Measurements from ENCODE around the gene PRR23C. TPM values are rescaled to one million over a fixed set of nuclear protein-coding genes. Genes with fewer than 3 reads are reported as not detected.

PRR23C gene
- not detected in 2 replicates for total RNA-seq

DNA sequence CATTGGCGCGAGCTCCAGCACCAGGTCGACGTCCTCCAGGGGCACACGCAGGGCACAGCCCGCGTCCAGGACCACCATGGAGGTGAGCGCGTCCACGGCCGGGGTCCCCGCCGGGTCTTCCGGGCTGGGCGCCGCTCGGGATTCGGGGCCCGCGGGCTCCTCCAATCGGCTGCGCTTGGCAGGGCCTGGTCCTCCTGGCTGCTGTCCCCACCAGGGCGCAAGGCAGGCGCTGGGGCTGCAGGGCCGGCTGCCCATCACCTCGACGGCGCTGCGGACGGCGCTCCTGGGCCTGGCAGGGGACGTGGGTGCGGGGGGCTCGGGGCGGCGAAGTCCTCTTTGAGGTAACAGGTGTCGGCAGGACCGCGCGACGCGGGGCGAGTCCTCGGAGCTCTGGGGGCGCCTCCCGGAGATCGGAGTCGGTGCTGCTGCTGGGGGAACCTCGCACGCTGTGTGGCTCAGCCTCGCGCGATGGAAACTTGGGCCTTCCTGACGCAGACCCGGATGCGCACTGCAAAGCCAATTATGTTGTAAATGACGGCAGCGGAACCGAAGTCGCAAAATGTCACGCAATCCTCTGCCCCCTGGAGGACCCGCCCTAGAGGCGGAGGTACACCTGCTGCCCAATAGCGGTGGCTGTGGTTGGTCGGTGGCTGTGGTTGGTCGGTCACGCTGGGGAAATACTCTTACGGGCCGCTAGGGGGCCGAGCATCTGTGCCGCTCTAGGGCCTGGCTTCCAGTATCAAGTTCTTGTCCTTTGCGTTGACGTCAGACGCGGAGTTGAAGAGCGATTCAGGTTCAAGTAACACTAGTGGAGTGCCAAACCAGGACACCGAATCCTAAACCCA is at the start of gene PRR23C:
PRR23C (minus strand) TSS at position 527 of the 845 bp plus-strand sequence; CDS start at position 255, 272 bp downstream.

DNA sequence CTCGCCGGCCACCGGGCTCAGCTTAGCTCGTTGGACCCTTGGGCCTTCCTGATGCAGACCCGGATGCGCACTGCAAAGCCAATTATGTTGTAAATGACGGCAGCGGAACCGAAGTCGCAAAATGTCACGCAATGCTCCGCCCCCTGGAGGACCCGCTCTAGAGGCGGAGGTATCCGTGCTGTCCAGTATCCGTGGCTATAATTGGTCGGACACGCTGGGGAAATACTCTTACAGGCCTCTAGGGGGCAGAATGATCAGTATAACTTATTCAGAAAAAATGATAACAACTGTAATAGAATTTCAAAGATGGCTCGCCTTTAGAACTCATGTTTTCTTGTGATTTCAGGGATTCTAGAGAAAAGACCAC is 23.8 kb downstream of the PRR23C start, which contains the start of gene PRR23B:
PRR23B (minus strand) TSS at position 59 of the 367 bp plus-strand sequence. CDS start 265 bp downstream, outside the sequence.

DNA sequence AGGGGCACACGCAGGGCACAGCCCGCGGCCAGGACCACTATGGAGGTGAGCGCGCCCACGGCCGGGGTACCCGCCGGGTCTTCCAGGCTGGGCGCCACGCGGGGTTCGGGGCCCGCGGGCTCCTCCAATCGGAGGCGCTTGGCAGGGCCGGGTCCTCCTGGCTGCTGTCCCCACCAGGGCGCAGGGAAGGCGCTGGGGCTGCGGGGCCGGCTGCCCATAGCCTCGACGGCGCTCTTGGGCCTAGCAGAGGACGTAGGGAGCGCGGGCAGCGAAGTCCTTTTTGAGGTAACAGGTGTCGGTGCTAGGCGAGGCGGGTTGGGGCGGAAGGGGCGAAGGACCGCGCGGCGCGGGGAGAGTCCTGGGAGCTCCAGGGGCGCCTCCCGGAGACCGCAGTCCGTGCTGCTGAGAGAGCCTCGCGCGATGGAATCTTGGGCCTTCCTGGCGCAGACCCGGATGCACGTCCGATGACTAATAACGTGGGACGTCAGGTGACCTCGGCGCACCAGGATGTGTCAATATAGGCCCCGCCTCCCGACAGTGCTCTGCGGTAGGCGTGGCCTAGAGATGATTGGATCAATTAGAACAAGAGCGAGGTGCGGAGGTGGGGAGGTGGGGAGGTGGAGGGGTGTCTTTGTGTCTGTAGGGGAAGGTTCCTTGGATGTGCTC is 38.5 kb downstream of the PRR23C start, which contains the start of gene PRR23A:
PRR23A (minus strand) TSS at position 218 of the 666 bp plus-strand sequence; CDS start at position 218, 0 bp downstream.

Other genes starting within 250 kb of the PRR23C start
- 10.1 and 17.6 TPM in 2 replicates for gene PIK3CB, start 210.0 kb downstream of the PRR23C start, total RNA-seq
- gene FOXL2, start 97.8 kb downstream of the PRR23C start, total RNA-seq = under 0.01 TPM in 1 of 2 replicates, not detected in the other
- not detected in 2 replicates for gene FOXL2NB, start 97.7 kb downstream of the PRR23C start, total RNA-seq
- not detected in 2 replicates for gene PRR23A, start 38.6 kb downstream of the PRR23C start, total RNA-seq
- not detected in 2 replicates for gene PRR23B, start 24.0 kb downstream of the PRR23C start, total RNA-seq

All from smooth muscle cell of the umbilical artery (primary cell).